IMR-90 (cell line): Measurements from ENCODE around the gene EHBP1.

ENCODE experiments used
- CEBPB ChIP-seq: IDR thresholded peaks from 2 replicates; pipeline ENCODE4 v1.6.1; 2012; ENCODE audit warnings: low read depth, low read length, improper control_type of control experiment
- TF ChIP-seq, protein P1 (sequence below): conservative IDR thresholded peaks from 2 replicates; pipeline ENCODE4 v1.5.1; 2012; ENCODE audit warnings: mild to moderate bottlenecking, low read depth, low read length, improper control_type of control experiment

GRCh38 chr2:62996534-62997186 lies 291.1 kb downstream of the EHBP1 start:
- TF ChIP-seq, protein P1, sequence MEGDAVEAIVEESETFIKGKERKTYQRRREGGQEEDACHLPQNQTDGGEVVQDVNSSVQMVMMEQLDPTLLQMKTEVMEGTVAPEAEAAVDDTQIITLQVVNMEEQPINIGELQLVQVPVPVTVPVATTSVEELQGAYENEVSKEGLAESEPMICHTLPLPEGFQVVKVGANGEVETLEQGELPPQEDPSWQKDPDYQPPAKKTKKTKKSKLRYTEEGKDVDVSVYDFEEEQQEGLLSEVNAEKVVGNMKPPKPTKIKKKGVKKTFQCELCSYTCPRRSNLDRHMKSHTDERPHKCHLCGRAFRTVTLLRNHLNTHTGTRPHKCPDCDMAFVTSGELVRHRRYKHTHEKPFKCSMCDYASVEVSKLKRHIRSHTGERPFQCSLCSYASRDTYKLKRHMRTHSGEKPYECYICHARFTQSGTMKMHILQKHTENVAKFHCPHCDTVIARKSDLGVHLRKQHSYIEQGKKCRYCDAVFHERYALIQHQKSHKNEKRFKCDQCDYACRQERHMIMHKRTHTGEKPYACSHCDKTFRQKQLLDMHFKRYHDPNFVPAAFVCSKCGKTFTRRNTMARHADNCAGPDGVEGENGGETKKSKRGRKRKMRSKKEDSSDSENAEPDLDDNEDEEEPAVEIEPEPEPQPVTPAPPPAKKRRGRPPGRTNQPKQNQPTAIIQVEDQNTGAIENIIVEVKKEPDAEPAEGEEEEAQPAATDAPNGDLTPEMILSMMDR: no peak
- no peak for TF ChIP-seq CEBPB
